Mammary epithelial cell (primary cell): ENCODE data around the gene ASB4.

Source experiments
- EZH2 ChIP-seq: IDR thresholded peaks from 2 replicates; pipeline ENCODE4 v1.6.1; 2012; ENCODE audit warnings: low read length, inconsistent platforms, borderline replicate concordance
- TF ChIP-seq, protein P1 (sequence below), 2 donors: IDR thresholded peaks in 1 of 2; conservative IDR thresholded peaks in 1 of 2; 2 replicates each; pipeline ENCODE4 v1.5.1; 2011 to 2012; ENCODE audit warnings: inconsistent platforms in 2 of 2, low read length in 2 of 2, mild to moderate bottlenecking in 2 of 2, control low read depth in 1 of 2, low read depth in 1 of 2; ENCODE audit not compliant: insufficient read depth in 1 of 2; ENCODE audit errors: extremely low read depth in 1 of 2

DNA sequence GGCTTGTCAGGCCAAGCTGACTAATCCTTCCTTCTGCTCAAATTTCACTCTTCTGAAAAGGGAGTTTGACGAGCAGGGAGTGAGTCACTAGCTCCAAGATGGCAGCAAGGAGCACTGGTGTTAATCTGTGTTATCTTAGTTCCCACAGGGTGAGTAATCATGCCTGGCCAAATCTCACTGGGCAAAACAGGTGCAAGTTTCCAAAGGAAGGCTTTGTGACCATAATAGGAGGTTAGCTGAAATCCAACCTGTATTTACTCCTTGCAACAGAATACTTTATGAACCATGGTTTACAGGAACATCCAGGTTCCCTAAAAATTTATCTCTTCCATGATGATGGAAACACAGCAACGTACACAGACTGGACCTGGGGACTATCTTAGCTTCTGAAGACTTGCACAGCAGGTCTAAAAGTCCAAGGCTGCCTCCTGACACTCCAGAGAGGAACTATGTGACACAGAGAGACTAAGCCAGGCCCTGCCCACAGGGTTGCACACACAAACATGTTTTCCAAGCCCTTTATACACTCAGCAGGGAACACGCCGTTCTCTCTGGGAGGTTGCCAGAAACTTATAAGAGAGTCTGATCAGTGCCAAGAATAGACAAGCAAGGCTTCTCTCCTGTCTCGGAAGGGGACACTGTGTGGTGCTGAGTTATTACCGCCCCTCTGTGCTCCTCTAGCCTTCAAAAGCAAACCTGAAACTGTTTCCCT lies 64.2 kb downstream of the ASB4 start:
- TF ChIP-seq, protein P1, sequence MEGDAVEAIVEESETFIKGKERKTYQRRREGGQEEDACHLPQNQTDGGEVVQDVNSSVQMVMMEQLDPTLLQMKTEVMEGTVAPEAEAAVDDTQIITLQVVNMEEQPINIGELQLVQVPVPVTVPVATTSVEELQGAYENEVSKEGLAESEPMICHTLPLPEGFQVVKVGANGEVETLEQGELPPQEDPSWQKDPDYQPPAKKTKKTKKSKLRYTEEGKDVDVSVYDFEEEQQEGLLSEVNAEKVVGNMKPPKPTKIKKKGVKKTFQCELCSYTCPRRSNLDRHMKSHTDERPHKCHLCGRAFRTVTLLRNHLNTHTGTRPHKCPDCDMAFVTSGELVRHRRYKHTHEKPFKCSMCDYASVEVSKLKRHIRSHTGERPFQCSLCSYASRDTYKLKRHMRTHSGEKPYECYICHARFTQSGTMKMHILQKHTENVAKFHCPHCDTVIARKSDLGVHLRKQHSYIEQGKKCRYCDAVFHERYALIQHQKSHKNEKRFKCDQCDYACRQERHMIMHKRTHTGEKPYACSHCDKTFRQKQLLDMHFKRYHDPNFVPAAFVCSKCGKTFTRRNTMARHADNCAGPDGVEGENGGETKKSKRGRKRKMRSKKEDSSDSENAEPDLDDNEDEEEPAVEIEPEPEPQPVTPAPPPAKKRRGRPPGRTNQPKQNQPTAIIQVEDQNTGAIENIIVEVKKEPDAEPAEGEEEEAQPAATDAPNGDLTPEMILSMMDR (conservative IDR thresholded peaks at IDR 0.05 in 1 of 2, IDR thresholded peaks at IDR 0.05 in 1 of 2; ENCODE audit: extremely low read depth in 1 of 2, insufficient read depth in 1 of 2, low read depth in 1 of 2, low read length in 2 of 2), result no peak
- TF ChIP-seq EZH2, result no peak
